Body of pancreas (tissue), 4 donors: Measurements from ENCODE around the gene PRDM2. TPM values are rescaled to one million over a fixed set of nuclear protein-coding genes. Genes with fewer than 3 reads are reported as not detected.

ENCODE experiments used
- ATAC-seq: fragments of 150-250 bp; one replicate; pipeline ENCODE4 v1.9.1; 2016
- DNase-seq, 4 donors: peaks; one replicate each; pipeline ENCODE4 v3.0.0-alpha.2; 2019
- H3K27ac ChIP-seq, 4 donors: fragments of 200-600 bp; sonication (generic); 1 replicate in 3 of 4; 2 replicates in 1 of 4; pipeline versions ENCODE4 v1.5.1 to v1.6.1; 2016 to 2019; ENCODE audit warnings: mild to moderate bottlenecking in 1 of 4, mixed read lengths in 1 of 4, moderate library complexity in 1 of 4
- H3K27me3 ChIP-seq, 2 donors: fragments of 200-600 bp; sonication (generic); one replicate each; pipeline ENCODE4 v1.6.0; 2016; ENCODE audit warnings: mild to moderate bottlenecking in 1 of 2
- H3K36me3 ChIP-seq, 2 donors: fragments of 200-600 bp; sonication (generic); replicated peaks in 1 of 2; 2 replicates each; pipeline ENCODE4 v1.5.1; 2016; ENCODE audit warnings: low read depth in 2 of 2; ENCODE audit not compliant: insufficient read depth in 1 of 2
- H3K4me1 ChIP-seq: fragments of 200-600 bp; sonication (generic); one replicate; pipeline ENCODE4 v1.6.0; 2016
- H3K4me3 ChIP-seq, 2 donors: fragments of 200-600 bp; sonication (generic); 1 replicate in 1 of 2; 2 replicates in 1 of 2; pipeline ENCODE4 v1.5.1; 2016 to 2019
- H3K9me3 ChIP-seq, 3 donors: fragments of 200-600 bp; sonication (generic); 1 replicate in 2 of 3; 2 replicates in 1 of 3; pipeline ENCODE4 v1.5.1; 2016
- POLR2A ChIP-seq, 3 donors: fragments of 450-650 bp; IDR thresholded peaks; one replicate each; pipeline ENCODE4 v1.6.1; 2016; ENCODE audit warnings: antibody characterized with exemption in 3 of 3, mild to moderate bottlenecking in 2 of 3
- WGBS, 2 donors: methylation state at CpG; one replicate each; pipeline ENCODE4 v1.1.5; 2017; 5-methylcytosine and 5-hydroxymethylcytosine counted together
- intact Hi-C: fragments of 100-400 bp; cut with DNase I; formaldehyde crosslinking; loops from one replicate; pipeline ENCODE4 v1.15.1; 2023
- total RNA-seq, 2 donors: library from RNA; depleted of rRNA; stranded (reverse); fragments of >200 nt; gene quantifications; one replicate each; pipeline ENCODE4 v1.1.0, GENCODE V29; 2016
- TF ChIP-seq, protein P1 (sequence below), 7 experiments: fragments of 450-650 bp in 4 of 7; fragments of 200-600 bp in 3 of 7; sonication (generic) in 3 of 7; IDR thresholded peaks; one replicate each; pipeline ENCODE4 v1.5.1; 2016 to 2019; ENCODE audit warnings: antibody characterized with exemption in 7 of 7

PRDM2 gene
- total RNA-seq, 2 donors from 2014 or later, result 21.4 to 21.8 TPM

DNA sequence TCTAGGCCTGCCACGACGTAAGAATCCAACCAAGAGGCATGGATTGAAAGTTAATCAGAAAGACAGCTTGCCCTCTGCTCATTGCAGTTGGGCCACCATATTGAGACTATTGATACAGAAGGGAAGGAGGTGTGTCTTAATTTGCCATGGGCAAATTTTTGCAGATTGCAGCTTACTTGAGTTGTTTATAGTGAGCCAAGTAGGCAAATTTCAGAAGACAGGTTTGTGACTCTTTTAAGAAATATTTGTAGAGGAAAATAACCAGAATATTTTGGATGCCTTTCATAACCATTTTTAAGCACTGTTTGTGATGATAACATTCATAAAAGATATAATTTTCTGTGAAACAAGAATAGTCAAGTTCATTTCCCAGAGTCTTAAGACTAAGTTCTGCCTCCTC lies 74.1 kb downstream of the PRDM2 start:
- 94 to 97% methylated on average over 2 of the region's 2 CpGs for WGBS, 2 donors
- Histone ChIP-seq H3K27ac (no peak overlapping the region), H3K36me3 (peaks cover 0 to 16% of the 10 kb centered on the region in 2 donors), H3K27me3 (no peaks in the 10 kb centered on the region), H3K4me3 (no peak overlapping the region), H3K4me1 (no peaks in the 10 kb centered on the region), H3K9me3 (no peaks in the 10 kb centered on the region)
- intact Hi-C loops, result no loop called here
- ATAC-seq (no peak), DNase-seq (no peak)
- TF ChIP-seq POLR2A (IDR thresholded peaks at IDR 0.05), result no peak
- TF ChIP-seq, protein P1, sequence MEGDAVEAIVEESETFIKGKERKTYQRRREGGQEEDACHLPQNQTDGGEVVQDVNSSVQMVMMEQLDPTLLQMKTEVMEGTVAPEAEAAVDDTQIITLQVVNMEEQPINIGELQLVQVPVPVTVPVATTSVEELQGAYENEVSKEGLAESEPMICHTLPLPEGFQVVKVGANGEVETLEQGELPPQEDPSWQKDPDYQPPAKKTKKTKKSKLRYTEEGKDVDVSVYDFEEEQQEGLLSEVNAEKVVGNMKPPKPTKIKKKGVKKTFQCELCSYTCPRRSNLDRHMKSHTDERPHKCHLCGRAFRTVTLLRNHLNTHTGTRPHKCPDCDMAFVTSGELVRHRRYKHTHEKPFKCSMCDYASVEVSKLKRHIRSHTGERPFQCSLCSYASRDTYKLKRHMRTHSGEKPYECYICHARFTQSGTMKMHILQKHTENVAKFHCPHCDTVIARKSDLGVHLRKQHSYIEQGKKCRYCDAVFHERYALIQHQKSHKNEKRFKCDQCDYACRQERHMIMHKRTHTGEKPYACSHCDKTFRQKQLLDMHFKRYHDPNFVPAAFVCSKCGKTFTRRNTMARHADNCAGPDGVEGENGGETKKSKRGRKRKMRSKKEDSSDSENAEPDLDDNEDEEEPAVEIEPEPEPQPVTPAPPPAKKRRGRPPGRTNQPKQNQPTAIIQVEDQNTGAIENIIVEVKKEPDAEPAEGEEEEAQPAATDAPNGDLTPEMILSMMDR (IDR thresholded peaks at IDR 0.05), result no peak

DNA sequence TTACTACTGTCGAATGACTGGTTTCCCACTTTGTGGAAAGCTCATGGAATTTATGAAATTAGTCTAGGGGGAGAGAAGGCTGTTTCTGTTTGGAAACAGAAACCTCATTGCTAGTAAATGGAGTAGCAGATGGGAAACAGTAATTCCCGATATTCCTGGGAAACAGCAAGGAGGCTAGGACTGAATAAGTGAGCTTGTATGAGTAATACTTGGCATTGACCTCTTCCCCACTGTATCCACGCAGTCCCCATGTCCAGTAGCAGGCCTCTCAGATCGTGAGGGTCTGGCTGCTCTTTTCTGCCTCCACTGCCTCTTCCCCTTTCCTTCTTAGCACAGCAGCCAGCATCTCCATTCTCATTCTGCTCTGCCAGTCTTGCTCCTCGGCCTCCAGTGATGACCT lies 75.5 kb downstream of the PRDM2 start:
- H3K27me3 ChIP-seq, result no peaks in the 10 kb centered on the region
- no peaks in the 10 kb centered on the region for H3K9me3 ChIP-seq
- 87% methylated on average over 4 to 5 of the region's 5 CpGs for WGBS, 2 donors
- H3K36me3 ChIP-seq, result peaks cover 0 to 23% of the 10 kb centered on the region in 2 donors
- TF ChIP-seq, protein P1 (IDR thresholded peaks at IDR 0.05), result no peak
- TF ChIP-seq POLR2A (IDR thresholded peaks at IDR 0.05), result no peak
- DNase-seq (no peak), ATAC-seq (no peak)
- no peak overlapping the region for H3K4me3 ChIP-seq
- H3K4me1 ChIP-seq, result no peaks in the 10 kb centered on the region
- intact Hi-C loops, result no loop called here
- H3K27ac ChIP-seq, result no peak overlapping the region

DNA sequence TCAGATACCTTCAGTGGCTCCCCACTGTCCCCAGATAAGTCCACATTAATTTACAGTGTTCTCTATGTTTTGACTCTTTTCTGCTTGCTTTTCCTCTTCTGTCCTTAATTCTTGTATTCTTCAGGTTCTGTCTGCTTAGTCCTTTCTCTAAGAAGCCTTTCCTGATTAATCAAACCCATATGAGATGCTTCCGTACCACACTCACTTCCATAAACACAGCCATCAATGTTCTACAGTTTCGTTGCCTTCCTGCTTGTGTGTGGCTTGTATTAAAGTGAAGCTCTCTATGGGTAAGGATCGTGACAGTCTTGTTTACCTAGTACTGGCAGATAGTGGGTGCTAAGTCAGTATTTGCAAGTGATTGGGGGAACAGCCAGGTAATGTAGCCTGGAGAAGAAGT lies 75.9 kb downstream of the PRDM2 start:
- no peak for DNase-seq
- no peak for ATAC-seq
- Histone ChIP-seq H3K36me3 (peaks cover 0 to 24% of the 10 kb centered on the region in 2 donors), H3K27me3 (no peaks in the 10 kb centered on the region), H3K9me3 (no peaks in the 10 kb centered on the region), H3K4me1 (no peaks in the 10 kb centered on the region), H3K4me3 (no peak overlapping the region), H3K27ac (no peak overlapping the region)
- no peak for TF ChIP-seq POLR2A (IDR thresholded peaks at IDR 0.05)
- TF ChIP-seq, protein P1 (IDR thresholded peaks at IDR 0.05), result no peak
- intact Hi-C loops, result no loop called here
- 66 to 72% methylated on average over 3 of the region's 3 CpGs for WGBS, 2 donors

DNA sequence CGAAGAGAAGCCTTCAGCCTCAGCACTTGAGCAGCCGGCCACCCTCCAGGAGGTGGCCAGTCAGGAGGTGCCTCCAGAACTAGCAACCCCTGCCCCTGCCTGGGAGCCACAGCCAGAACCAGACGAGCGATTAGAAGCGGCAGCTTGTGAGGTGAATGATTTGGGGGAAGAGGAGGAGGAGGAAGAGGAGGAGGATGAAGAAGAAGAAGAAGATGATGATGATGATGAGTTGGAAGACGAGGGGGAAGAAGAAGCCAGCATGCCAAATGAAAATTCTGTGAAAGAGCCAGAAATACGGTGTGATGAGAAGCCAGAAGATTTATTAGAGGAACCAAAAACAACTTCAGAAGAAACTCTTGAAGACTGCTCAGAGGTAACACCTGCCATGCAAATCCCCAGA lies 78.4 kb downstream of the PRDM2 start:
- no peak overlapping the region for H3K27ac ChIP-seq
- DNase-seq (no peak), ATAC-seq (no peak)
- intact Hi-C loops, result no loop called here
- H3K4me1 ChIP-seq, result no peaks in the 10 kb centered on the region
- peaks cover 0 to 32% of the 10 kb centered on the region in 2 donors for H3K36me3 ChIP-seq
- no peaks in the 10 kb centered on the region for H3K9me3 ChIP-seq
- H3K27me3 ChIP-seq, result no peaks in the 10 kb centered on the region
- no peak overlapping the region for H3K4me3 ChIP-seq
- 92 to 96% methylated on average over 7 of the region's 7 CpGs for WGBS, 2 donors
- TF ChIP-seq, protein P1 (IDR thresholded peaks at IDR 0.05), result no peak
- TF ChIP-seq POLR2A (IDR thresholded peaks at IDR 0.05), result no peak

DNA sequence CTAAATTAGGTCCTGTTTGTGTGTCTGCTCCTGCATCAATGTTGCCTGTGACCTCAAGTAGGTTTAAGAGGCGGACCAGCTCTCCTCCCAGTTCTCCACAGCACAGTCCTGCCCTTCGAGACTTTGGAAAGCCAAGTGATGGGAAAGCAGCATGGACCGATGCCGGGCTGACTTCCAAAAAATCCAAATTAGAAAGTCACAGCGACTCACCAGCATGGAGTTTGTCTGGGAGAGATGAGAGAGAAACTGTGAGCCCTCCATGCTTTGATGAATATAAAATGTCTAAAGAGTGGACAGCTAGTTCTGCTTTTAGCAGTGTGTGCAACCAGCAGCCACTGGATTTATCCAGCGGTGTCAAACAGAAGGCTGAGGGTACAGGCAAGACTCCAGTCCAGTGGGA lies 79.9 kb downstream of the PRDM2 start:
- DNase-seq, result no peak
- Histone ChIP-seq H3K4me1 (no peaks in the 10 kb centered on the region), H3K27ac (no peak overlapping the region), H3K27me3 (no peaks in the 10 kb centered on the region), H3K4me3 (no peak overlapping the region), H3K9me3 (no peaks in the 10 kb centered on the region), H3K36me3 (peaks cover 0 to 32% of the 10 kb centered on the region in 2 donors)
- 95 to 98% methylated on average over 6 of the region's 6 CpGs for WGBS, 2 donors
- intact Hi-C loops, result no loop called here
- no peak for TF ChIP-seq POLR2A (IDR thresholded peaks at IDR 0.05)
- TF ChIP-seq, protein P1 (IDR thresholded peaks at IDR 0.05), result no peak
- no peak for ATAC-seq
